Ishikawa (cell line): ENCODE data around the gene SEMG2.

Experiments used
- RAD21 ChIP-seq: IDR thresholded peaks from 2 replicates; pipeline ENCODE4 v1.6.1; 2012; ENCODE audit warnings: low read depth
- REST ChIP-seq: IDR thresholded peaks from 2 replicates; pipeline ENCODE4 v1.6.1; 2012; ENCODE audit warnings: low read depth, mild to moderate bottlenecking
- TEAD4 ChIP-seq: IDR thresholded peaks from 2 replicates; pipeline ENCODE4 v1.6.1; 2012
- TF ChIP-seq, protein P1 (sequence below): IDR thresholded peaks from 2 replicates; pipeline ENCODE4 v1.6.1; 2012

DNA sequence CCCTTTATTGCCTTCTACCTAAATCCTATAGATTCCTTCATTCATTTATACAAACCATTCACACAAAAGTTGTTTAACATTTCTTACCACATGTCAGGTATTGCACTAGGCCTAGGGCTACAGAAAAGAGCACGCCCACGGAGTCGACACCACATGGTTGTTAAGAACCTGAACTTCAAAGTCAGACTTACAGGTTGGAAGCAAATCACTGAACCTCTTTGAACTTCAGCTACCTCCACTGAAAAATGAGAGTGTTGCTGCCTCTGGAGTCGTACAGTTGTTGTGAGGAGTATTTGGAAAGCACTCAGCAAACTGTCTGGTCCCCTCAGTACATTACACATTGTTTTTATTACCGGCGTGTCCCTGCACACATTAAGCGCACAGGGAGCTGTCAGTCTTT lies 36.5 kb downstream of the SEMG2 start:
- TF ChIP-seq, protein P1, sequence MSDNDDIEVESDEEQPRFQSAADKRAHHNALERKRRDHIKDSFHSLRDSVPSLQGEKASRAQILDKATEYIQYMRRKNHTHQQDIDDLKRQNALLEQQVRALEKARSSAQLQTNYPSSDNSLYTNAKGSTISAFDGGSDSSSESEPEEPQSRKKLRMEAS = no peak
- TF ChIP-seq RAD21 = no peak
- TF ChIP-seq TEAD4 = no peak
- no peak for TF ChIP-seq REST
